Fibroblast of upper back skin (primary cell): ENCODE measurements around the gene CD40LG.
A peak's percentile ranks its signal among the peaks of the same experiment; 100 is the strongest.

Source experiments
- DNase-seq: peaks from one replicate; pipeline ENCODE4 v3.0.0-alpha.2; 2013

CD40LG gene

DNA sequence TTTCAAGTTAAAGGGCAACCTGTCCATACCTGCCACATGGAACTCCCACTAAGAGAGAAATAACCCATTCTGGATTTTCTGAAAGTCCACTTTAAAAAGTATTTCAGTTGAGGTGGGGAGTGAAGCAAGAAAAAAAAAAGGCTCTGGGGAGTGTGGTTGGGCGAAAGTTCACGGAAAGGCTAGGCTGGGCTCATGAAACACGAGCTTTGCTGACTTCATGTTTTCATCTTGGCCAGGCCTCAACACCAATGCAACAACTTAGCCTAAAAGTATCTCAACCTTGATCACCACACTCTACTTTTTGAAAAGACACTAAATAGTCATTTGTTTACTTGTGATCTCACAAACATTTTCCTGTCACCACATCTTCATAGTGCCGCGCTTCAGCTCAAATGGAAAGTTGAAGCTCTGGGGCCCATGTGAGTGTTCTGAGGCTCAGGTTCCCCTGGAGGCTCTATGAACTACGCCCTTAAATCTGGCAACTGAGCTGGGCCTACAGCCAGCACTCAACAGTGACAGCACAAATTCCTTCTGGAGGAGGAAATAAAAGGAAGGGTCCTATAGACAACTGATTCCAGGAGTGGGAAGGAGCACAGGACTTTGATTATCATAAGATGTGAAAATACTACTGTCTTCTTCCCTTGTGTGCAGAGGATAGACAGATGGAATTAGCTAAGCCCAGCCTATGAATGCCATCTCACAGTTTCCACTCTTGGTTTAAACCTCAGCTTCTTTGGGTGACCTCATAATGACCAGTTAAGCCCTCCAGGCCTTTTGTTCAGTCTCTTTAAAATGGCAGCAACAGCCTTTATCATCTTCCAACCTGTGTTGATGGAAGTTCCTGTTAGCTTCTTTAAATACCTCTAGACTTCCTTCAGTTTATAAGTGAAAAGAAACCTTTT is 5.1 kb downstream of the CD40LG start:
- DNase-seq: no peak

DNA sequence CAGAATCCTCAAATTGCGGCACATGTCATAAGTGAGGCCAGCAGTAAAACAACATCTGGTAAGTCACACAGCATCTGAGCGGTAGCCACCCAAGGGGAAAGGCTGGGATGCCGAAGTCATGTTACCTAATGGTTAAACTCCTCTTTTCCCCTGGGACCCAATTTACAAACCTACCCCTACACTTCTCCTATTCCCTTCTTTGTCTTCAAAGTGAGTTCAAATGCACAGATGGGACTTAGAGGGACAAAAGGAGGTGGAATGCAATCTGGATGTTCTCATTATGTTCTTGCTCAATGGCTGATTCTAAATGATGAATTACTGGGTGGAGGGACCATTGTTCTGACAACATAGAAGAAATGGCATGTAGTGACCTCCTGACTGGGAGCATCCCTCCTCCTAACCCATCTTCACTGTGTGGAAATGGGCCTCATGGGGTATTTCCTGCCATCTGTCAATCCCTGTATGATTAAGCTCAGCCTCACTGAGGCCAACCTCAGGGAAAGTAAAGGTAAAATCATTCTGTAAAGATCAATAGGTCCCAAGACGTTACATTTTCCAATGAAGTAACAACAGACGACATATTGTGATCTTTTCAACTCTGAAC is 8.5 kb downstream of the CD40LG start:
- no peak for DNase-seq

DNA sequence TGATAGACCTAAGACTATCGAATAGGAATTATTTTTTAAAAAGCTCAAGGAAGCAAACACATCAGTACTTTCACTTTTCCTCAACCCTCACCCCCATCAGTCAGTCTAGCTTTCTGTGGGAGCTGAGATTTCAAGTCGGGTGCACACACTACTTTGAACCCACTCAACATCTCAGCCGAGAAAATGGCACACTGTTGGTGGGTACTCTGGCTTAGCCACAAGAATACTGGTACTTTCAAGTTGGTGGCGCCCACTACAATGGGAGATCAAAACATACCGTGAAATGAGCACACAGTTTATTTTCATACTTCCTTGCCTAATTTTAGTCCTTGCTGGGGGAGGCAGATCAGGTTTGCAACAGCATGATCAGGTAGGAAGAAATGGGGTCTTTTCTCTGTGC is 10.2 kb downstream of the CD40LG start:
- no peak for DNase-seq

DNA sequence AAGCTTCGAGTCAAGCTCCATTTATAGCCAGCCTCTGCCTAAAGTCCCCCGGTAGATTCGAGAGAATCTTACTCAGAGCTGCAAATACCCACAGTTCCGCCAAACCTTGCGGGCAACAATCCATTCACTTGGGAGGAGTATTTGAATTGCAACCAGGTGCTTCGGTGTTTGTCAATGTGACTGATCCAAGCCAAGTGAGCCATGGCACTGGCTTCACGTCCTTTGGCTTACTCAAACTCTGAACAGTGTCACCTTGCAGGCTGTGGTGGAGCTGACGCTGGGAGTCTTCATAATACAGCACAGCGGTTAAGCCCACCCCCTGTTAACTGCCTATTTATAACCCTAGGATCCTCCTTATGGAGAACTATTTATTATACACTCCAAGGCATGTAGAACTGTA is 11.2 kb downstream of the CD40LG start:
- no peak for DNase-seq

DNA sequence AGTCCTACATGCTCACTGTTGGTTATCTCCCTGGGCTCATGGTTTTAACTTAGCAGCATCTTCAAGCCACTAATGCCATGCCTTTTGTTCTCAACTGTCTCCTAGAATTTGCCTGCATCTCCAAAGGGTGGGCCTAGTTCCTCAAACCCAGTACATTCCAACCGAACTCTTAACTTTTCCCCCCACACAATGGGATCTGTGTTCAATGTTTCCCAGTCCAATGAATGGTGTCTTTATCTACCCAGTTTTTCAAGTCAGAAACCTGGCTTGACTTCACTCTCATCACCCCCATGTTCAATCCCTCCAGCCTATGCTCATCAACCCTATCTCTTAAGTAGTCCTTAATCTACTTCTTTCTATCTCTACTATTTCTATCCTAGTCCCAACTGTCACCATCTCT is 12.9 kb downstream of the CD40LG start:
- no peak for DNase-seq

DNA sequence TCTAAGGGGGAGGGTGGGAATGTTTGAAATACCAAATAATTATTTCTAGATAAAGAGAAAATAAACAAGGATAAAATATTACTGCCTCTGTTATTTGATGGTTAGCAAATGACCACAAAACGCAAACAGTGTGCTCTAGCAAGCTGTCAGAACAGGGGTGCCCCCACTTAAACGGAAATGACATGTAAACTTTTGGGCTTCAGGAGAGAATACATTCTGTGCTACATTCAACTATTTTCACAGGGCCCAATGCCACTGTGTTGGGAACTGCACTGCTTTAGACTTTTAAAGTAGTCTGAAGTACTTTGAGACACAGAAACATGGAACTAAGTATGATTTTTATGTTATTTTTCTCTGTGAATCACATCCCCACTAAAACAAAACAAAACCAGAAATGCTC is 14.1 kb downstream of the CD40LG start:
- DNase-seq: no peak

DNA sequence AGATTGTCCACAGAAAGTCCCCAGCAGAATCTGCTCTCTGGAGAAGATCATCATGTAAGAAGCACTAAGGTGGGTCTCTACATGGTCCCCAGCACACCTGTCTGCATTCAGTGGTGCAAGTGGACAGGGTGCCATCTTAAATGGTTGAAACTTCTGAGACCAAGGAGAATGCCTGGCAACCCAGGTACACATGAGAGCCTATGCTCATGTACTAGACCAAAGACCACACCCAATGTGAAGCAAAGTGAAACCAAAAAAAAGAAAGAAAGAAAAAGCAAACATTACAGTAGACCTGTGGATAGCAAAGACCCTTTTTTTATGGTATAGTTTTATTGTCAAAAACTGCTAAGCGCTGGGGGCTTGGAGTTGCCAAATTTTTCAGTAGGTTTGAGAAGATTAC is 15.0 kb downstream of the CD40LG start:
- DNase-seq: no peak

DNA sequence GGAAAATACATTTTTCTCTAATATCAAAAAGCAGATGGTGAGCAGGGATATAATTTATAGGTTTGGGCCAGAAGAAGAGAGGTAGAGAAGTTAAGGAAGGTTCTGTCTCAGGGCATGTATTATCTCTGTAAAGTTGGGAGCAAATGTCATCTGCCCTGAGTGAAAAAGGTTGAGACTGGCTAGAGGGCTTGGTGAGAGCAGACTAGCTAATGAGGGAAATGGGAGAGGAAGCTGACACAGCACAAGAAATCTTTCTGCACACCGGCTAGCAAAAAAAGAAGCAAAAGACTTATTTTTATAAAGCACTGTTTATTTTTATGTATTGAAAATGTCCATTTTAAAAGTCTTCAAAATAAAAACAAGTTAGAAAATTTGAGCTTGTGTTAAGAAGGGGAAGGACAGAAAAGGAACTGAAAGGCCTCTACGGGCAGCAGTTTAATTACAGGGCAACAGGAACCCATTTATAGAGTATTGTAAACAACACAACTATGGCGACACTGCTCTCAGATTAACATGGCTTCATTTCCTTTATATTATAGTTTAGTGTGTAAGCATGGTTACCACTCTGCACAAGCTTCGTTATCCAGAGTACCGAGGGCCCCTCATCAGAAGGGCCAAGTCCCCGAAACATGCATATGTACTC is 17.4 kb downstream of the CD40LG start:
- DNase-seq: no peak

DNA sequence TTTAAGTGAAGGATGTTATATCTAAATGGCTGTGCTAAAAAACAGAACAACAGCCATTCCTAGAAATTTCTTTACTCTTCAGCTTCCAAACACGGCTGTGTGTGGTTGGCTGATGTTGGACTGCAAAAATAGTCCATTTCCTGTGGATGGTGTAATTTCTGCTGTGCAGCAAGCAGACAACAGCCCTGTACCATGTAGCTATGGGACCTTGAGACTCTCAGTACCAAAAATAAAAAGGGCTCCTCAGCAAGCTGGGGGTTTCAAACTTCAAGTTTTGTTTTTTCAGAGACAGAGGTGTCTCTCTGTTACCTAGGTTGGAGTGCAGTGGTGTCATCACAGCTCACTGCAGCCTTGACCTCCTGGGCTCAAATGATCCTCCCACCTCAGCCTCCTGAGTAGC is 18.1 kb downstream of the CD40LG start:
- DNase-seq: no peak

DNA sequence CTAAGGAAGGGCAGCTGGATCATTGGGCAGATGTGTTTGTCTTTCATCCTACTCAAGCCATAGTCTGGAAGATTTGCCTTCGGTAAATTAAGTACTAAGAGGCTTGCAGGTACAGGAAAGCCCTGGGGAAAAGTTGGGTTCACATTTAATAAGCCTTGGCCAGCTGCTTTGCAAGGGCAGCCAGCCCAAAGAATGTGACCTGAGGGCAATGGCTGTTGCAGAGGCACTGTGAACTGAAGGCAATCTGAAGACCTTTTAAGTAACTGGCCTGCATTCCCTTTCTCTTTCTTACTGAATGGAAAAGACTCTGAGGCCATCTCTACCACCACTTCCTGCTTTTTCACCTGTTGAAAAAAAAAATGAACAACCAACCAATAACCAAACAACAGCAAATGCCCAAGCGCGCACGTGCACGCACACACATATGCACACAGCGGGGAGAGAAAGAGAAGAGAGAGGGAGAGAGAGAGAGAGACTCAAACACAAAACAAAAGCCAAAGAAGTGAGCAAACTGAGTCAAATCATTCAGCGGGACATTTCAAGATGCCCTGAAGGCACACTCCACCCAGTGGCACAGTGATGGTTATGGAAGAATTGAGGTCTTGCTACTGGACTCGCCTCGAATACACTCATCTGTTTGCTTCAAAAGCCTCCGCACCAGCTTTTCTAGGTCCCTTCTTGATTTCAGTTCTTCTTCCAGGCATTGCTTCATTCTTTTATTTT is 19.6 kb downstream of the CD40LG start:
- no peak for DNase-seq

DNA sequence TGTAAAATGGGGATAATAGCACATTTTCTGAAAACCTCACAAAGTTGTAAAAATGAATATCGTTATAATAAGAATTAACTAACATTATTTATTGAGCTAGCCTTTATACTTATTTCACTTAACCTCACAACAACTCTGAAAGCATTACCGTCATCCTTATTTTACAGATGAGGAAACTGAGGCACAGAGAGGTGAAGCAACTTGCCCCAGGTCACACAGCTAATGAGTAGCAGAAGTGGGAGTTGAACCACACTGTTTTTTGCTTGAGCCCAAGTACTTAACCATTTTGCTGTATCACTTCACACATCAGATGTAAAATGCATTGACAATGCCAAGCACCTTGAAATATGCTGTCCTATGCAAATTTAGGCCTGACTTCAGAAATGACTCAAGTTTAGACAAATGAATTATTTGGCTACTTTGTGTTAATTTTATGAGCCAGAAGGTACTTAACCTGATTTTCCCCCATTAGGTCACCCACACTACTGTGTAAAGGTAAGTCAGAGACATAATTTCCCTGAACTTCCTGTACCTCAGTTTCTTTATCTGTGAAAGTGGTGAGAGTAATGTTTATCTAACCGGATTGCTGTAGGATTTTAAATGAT is 23.1 kb downstream of the CD40LG start:
- no peak for DNase-seq

DNA sequence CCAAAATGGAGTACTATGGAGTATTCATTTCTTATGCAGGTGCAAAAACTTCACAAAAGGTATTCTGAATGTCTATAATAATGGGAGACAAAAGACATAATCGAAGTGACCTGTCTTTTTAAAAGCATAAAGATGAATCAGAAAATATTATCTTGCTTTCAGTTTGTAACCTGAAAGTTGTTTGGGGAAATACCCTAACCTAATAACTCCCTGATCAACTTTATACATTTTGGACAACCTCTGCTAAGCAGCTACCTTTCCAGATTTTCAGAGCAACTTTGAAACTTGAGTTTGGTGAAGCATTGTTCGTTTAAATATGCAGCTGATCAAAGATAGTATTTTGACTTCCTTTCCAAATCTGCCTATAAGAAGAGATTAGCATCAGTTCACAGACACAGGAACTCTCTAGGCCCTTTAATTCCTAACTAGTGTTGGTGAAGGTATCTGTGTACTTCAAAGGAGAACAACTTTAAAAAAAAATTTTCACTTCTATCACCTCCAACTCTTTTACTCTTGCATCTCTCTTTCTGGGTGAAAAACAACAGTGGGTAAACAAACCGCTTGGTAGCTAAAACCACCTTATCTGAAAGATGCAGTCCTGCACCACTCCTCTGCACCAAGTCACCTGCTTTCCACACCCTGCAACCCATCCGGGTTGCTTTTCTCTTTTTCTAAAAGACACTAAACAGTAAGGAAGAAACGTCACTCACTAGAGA is 26.5 kb downstream of the CD40LG start:
- DNase-seq: no peak

DNA sequence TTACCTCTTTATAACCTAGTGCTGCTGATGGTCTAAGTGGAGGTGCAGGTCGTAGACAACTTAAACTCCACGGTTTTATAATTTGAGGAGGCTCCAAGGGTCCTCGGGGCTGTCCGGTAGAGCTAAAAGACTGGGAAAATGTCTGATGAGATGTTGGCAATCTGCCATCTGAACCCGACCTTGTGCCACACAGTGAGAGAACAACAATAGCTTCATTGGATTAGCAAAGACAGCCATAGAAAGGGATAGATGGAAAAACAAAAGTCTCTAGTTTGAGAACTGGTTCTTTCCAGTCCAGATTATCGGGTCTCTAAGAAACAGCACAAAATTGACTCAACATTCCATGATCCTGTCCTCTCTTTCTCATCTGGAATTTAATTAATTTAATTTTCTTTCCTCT is 31.6 kb downstream of the CD40LG start:
- no peak for DNase-seq

DNA sequence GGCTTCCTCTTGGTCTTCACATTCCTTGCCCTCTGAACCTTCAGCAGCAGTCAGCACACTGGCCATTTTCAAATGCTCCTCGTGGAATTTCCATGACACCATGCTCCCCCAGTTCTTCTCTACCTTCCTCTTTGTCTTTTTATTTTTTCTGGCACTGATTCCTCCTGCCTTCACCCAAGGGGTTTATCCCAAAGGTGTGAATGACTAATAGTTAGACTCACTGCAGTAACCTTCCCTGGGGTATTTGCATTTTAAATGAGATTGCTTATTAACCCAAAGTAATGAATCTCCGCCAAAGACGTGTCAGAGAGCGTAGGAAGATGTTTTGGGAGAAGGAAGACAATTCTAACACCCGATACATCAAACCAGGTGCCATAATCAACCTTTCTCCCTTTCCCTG is 36.2 kb downstream of the CD40LG start:
- no peak for DNase-seq

DNA sequence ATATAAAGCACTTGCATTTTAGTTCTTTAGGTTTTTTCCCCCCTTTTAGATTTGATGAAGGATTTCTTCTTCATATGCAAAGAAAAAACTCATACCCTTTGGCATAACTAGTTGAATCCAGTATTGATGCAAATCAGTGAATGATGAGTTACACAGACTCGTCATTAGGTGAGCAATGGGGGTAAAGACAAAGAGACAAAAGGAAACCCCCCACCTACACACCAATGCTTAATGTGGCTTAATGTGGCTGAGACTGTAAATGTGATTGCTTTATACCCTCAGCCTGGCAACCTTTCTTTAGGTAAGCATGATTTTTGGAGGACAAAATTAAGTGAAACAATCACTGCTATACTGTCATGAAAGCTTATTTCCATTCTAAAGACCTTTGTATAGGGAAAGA is 39.5 kb downstream of the CD40LG start:
- no peak for DNase-seq

DNA sequence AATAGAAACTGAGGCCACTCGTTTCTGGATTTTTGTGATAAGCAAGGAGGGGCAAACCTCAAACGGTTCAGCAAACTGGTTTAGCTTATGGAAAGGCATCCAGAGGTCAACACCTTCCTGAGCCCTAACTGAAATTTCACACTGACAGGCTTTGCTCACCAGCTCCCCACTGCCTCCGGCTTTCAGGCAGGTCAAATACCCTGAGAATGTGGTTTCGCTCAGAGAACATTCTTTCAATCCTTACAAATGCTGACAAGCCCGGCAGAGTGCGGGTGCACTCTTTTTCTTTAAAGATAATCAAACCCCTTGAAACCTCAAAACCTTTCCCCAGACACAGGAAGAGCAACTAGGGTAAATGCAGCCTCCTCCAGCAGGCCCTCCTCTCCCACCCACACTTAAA is 41.5 kb downstream of the CD40LG start:
- DNase-seq: peak; percentile 29

DNA sequence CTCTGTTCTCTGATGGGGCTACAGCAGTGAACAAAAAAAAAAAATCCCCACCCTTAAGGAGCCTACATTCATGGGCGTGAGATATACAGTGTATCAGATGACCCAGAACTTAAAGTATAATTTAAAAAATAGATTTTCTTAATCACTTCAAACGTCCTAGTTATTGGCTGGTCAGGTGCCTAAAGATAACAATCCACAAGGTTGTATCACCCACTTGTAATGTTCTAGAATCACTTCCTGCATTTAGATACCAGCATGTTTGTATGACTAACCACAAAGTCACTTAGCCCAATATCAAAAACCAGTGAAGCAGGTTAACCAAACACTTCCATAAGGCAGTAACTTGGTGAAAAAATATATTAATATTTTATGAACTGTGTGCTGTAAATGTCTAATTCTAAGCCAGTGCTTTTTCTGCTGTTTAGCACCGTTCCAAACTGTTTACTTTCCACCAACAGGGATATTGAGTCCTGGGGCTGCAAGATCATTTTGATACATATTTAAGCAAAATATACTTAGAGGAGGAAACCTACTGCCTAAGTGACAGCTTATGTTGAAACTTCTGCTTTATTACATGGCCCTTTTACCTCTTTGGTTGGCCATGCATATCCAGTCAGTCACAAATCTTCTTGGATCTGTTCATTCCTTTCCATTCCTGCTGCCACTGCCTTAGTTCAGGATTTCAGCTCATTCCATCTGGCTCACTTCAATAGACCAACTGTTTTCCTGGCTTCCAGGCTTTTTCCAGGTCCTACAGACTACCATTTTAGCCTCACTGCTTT is 43.3 kb downstream of the CD40LG start:
- DNase-seq: no peak

DNA sequence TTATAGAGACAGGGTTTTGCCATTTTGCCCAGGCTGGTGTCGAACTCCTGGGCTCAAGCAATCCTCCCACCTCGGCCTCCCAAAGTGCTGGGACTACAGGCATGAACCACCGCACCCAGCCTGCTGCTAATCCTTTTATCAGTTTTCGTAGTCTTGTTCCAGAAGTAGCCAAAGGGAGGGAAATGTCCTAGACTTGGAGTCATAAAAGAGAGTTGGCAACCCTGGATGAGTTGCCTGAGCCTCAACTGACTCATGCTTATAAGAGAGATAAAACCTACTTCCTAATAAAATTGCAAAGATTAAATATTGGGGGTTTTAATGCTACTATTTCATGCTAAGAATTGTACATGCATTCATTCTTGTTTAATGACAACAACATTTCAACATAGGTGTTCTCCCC is 44.3 kb downstream of the CD40LG start:
- DNase-seq: no peak

DNA sequence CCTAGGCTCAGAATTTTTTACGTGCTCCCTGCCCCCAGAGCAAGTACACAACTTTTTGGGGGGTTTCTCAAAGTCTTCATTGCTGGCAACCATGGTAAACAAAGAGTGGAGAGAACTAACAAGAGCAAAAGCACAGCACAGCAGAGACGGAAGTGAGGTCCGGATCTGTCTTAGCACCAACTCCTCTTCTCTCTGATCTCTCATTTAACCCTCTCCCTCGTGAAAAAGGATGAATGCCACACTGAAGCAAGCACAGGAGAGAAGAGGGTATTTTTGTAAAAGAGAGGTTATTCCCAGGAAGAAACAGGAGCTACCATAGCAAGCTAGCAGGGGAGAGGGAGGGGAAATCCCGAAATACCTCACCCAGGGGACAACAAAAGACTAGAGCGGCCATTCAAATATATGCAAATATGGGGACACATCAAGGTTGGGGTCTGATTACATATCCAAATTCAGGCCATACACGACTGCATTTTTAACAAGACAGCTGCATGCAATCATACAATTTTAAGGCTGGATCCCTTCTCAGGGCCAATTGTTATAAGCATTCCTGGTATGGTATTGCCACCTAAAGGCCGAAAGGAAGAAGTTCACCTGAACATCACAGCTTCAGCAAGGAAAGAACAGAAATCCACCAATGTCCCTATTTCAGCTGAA is 46.6 kb downstream of the CD40LG start:
- DNase-seq: peak; percentile 49

DNA sequence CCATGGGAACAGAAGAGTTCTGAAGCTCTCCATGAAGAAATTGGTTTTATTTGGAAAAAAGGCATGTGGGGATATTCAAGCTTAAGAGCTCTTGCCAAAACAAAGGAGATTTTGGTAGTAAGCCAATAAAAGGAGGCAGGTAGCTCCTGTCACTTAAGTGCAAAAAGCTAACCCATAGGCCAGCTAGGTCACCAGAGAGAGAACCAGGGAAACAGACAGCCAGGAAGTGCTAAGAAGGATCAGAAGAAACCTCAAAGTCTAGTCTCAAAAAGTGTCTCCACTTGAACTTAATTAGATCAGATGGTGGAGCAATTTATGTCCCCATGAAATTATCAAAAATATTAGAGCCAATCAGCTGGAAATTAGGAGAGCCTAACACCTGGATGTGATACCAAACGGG is 49.2 kb downstream of the CD40LG start:
- DNase-seq: no peak

DNA sequence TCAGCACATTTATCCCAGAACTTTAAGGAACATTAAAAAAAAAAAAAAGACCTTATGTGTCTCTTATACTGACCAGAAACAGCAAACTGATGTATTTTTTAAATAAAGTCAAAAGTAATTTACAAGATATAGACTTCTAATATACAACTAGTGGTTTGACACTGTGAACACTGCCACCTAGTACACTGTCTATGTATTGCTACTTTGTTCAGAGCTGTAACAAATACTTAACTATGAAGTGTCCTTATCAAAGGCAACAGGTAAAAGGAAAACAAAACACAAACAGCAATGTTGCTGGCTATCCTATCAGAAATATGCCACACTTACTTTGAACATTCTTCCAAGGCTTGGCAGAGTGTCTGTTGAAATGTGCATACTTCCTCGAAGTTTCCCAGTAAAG is 60.4 kb downstream of the CD40LG start:
- DNase-seq: no peak
